NCI-H2107 (cell line): ENCODE data around the gene CEACAM8.
"Not testable (repeated sequence)": the region's sequence is repeated elsewhere in the genome, so short reads cannot be mapped to it uniquely, and the experiment has no call there.

Experiments
- DNase-seq: peaks from one replicate; lab custom pipeline; 2025; lab: John Stamatoyannopoulos, UW

CEACAM8 gene

DNA sequence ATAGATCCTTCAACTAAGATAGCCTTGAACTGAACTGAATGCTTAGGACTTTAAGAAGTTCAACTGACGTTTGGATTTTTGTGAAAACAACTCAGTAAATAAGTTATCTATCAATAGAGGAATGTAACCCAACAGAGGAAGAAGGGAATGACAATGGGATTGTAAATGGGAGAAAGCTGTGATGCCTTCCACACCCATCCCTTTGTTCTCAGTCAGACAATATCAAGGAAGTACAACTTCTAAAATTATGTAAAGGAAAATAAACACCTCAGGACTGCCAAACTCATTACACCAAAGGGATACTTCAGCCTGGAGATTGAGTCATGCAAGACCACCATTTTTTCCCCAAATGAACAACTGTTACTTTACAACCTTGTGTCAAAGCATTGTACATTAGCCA, 21.1 kb downstream of the CEACAM8 start:
- DNase-seq, result no peak

DNA sequence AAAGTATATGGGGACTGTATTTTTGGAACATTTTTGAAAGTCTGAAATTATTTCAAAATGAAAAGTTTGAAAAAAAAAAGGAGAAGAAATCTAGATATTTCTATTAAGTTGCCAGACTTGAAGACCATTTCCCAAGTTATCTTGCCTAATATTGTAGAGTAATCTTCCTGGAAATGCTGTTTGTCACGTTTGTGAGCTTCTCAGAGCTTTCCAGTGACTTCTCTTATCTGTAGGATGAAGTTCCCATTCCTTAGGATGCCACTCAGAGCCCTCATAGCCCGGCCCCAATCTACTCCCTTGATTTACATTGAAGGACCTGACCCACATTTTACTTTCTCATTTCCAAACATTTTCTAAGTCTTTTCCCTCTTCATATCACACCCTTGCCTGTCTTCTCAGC, 23.6 kb downstream of the CEACAM8 start:
- no peak for DNase-seq

DNA sequence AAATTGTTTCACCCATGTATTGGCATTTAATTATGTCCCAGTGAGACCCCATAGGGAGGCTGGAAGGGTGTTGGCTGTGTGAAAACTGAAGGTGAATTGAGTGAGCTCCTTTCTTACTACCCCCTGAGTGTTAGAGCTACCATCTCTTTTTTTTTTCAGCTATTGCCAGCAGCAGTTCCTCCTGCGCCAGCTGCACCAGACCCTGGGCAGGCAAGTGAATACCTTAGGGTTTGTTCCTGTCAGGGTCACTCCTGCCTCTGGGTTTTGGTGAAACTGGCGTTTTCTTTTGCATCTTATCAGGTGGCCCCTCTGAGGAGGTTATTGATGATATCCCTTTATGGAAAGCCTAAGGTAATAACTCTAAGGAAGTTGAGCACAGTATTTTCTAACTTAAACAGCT, 25.5 kb downstream of the CEACAM8 start:
- DNase-seq, result no peak

DNA sequence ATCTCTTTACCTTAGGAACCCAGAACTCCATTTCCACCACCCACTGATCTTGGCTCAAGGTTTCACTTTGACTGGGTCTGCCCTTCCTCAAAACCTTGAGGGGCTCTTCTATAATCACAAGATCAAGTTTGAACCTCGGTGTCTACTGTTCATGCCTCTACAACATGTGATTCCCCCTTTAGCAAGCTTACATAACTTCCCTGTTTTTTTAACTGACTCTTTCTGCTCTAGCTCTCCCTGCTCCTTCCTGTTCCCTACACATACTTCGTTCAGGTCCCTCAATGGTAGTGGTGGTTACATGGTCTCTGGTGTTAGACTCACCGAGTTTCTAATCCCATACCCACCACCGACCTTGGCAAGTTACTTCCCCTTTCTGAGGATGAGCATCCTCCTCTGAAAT, 26.7 kb downstream of the CEACAM8 start:
- DNase-seq, result no peak

DNA sequence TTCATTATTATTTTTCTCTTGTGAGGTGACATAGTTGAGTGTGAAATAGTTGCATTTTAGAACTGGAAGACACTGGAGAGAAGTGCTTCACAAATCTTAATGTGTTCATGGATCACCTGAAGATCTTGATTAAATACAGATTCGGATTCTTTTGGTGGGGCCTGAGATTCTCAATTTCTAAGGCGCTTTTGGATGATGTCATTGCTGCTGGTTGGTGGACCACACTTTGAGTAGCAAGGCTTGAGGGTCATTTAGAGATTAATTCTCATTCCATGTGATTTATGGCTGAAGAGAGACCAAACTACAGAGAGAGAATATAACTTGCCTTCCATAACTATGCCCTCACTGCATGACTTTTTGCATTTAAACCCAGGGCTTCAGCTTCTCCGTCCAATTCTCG, 27.2 kb downstream of the CEACAM8 start:
- DNase-seq, result no peak

DNA sequence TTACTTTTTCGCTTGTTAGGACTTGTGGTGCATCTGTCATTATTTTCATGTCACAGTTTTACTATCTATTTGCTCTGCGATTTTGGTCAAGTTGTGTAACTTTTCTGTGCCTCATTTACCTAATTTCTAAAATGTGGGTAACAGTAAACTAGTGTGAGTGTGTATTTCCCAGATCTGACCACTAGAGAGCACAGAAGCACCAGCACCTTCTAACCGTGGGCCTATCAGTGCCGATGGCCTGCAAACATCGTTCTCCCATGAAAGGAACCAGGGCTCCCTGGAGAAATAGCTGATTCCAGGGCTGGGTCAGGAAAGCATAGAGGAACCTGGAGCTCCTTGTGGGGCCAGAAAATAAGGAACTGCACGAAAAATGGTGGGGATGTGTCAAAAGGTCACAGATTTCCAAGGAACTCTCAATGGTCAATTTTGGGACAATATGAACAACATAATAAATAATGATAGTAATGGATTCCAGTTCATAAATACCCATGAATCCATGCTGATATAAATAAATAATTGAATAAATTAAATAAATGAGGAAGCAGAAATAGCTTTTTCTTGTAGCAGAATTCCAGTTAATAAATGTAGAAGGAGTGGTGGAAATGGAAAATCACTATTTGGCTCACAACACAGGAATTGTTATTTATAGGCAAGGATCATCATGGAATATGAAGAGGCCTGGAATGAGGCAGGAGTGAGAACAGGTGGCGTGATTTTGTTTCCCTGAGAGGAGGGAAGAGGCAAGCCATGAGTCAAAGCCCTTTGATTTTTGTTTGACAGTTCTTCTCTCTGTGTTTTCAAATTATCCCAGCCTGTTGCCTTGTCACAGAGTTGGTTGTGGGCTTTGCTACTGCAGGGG, 31.1 kb downstream of the CEACAM8 start:
- peak; percentile 8 for DNase-seq

DNA sequence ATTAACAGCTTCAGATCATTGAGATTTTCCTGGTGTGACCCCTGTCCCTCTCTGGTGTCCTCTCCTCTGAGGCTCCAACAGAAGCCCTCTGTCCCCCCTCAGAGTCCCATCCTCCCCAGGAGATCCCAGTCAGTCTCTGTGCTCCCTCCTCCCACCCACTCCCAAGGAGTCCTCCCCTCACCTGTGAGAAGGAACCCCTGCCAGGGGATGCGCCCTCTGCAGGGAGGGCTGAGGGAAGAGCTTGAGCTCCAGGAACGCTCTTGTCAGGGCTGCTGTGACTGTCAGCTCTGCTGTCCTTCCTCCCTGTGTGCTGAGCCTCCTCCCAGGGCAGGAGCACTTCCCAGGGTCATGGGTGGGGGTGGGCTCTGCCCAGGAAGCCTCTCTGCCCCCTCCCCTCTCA, 33.2 kb downstream of the CEACAM8 start:
- DNase-seq, result no peak

DNA sequence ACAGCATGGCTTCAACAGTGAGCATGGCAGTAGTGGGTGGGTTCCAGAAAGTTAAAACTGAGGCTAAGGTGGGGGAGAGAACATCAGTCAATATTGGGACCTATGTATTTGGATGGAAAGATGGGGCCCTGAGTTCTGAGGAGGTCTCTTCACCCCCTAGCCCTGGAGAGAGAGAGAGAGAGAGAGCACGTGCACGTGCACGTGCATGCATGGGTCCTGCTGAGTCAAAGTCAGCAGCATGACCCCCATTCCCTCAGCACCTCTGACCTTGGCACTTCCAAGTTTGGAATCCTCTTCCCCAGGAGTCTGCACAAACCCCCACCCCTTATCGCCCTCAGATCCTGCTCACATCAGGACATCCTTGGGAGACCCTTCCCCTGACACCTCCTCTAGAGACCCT, 34.0 kb downstream of the CEACAM8 start:
- DNase-seq, result no peak

DNA sequence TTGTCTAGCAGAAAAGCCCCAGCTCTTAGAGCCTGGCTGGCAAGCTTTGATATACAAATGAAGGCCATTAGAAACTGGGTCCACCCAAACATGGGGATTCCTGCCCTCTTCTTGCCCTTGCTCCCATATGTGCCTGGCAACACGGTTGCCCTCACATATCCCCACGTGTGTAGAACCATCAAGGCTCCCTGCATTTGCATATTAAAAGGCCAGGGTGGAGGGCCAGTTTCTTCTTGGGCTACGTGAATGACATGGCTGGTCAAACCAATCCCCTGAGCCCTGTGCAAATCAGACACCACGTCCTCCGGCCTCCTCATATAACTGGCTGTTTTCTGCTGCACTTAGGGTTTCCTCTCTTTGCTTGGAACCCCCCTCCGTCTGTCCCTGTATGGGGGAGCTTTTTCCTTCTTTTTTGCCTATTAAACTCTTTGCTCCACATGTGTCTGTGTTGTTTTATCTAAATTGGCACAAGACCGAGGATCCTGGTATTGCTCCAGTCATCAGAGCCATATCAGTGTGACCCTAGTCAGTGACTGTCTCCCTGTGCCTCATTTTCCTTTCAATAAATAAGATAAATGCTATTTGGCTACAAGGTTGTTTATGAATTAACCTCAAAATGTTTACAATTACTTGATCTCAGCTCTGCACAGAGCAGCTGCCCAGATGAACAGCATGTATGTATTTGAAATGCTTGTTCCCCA, 36.1 kb downstream of the CEACAM8 start:
- DNase-seq, result no peak

DNA sequence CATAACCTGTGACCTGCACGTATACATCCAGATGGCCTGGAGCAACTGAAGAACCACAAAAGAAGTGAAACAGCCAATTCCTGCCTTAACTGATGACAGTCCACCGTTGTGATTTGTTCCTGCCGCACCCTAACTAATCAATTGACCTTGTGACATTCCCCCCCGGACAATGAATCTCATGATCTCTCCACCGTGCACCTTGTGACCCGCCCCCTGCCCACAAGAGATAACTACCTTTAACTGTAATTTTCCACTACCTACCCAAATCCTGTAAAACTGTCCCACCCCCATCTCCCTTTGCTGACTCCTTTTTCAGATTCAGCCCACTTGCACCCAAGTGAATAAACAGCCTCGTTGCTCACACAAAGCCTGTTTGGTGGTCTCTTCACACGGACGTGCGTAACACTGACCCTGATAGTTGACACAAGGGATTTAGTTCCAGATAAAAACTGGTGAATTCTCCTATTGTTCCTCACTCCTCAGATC, 37.3 kb downstream of the CEACAM8 start:
- DNase-seq, result not testable (repeated sequence)

DNA sequence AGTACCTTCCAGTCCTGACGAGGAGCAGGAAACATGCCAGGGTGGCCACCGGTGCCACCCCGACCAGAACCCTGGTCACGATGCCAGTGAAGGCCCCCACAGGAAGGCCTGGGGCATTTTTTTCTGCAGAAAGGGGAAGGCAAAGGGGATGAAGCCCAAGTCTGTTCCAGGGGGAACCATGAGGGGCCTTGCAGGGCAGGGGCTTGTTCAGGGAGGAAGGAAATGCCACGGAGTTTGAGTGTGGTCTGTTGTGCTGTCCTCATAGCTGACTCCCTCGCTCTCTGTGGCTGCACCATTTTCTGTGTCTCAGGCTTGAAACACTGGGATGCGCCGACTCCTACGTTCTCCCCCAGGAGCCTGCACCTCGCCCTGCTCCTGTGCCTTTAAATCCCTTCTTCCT, 38.9 kb downstream of the CEACAM8 start:
- no peak for DNase-seq

DNA sequence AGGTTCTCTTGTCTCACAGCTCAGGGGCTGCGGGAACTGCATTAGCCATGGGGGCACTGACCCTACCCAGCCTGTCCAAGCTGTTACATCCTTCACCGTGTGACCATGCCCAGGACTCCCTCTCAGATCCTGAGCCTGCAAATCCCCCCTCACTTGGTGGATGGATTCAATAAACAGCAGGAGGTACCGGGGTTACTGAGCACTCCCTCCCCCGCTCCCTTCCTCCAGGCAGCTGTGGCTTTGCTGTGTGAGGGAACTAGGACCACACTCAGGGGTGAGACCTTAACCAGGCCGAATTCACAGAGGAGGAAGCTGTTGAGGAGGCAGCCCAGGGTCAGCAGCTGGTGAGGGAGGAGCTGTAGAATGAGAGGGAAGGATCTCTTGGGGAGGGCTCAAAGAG, 39.4 kb downstream of the CEACAM8 start:
- DNase-seq, result no peak

DNA sequence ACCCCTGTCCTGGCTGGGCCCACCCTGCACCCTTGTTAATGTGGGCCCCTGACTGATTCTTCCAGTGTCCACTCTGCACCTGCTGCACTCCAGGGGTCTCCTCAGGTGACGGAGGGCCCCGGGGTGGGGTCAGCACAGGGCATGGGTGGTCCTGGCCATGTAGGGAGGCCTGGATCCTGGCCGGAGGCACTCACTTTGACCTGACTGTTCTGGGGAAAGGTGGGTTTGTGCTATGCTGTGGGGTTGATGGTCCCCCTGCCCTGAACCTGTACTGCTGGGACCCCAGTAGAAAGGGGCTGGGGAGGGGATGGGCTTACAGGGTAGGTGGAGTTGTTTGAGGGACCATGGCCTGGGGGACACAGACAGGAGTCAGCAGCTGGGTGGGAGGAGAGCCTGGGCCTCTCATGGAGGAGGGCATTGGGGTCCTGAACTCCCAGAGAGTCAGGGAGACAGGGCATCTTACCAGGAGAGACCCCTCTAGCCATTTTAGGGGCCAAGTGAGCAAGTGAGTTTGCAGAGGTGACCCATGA, 40.6 kb downstream of the CEACAM8 start:
- DNase-seq, result no peak

DNA sequence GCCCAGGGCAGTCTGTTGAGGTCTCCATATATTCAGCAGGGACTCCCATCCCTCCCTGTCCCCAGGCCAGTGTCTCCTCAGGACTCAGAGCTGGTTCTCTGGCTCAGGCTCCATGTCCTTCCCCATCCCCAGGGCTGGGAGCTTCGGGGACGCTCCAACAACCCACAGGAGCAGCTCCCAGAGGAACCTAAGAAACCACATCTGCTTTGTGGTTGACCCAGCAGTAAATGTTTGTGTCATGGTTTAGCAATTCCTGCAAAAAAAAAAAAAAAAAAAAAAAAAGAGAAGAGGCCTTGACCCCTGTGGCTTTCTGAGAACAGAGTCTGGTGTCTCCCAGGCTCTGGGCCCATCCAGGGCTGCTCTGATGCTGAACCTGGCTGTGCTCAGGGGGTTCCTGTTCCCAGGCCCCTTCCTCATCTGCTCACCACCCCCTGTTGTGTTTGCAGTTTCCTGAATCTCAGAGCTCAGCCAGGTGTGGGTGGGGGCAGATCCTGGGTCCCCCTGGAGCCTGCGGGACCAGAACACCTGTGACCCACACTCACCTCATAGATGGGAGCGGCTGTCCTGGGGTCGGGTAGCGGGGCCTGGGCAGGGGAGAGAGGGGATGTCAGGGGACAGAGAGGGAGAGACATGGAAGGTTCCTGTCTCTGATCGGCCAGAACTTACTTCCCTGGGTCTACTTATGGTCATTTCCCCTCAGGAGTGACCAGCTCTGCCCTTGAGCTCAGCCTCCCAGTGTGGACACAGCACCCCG, 41.3 kb downstream of the CEACAM8 start:
- no peak for DNase-seq

DNA sequence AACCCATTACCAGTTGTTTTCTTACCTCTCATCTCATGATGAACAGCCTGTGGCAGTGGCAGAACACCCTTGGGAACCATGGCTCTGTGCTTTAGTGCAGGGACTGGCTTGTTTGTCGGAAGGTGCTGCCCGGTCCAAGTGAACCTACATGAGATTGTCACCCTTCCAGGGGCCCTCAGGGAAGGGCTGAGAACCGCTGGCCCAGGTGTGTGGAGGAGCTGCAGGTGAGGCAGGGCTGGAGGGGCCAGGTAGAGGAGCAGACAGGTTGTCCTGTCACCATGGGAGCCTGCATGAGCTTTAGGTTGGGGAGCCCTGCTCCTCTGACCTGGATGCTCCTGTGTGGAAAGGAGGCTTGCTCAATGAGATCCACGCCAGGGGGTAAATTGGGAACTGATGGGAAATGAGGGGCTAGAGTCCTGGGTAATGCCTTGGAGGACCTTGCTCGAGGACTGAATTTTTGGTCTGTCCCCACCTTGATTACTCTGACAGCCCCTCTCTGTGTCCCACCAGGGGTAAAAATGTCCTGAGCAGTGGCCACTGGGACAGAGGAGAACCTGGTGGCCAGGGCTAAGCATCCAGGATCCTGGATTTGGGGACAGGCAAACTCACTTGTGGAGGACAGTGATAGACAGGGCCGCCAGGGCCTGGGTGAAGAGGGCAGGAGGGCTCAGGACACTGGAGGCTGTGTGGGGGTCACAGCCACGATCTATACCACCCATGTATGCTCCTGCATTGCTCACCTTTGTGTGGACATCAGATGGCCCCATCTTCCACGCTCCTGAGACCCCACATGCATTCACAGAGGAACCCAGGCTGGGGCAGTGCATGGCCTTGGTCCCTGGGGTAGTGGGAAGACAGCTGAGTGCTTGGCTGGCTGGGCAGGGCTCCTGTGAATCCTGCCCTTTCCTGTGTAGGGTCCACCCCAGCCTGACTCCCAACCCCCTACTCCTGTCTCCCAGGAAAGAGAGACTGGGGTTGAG, 42.3 kb downstream of the CEACAM8 start:
- DNase-seq, result no peak

DNA sequence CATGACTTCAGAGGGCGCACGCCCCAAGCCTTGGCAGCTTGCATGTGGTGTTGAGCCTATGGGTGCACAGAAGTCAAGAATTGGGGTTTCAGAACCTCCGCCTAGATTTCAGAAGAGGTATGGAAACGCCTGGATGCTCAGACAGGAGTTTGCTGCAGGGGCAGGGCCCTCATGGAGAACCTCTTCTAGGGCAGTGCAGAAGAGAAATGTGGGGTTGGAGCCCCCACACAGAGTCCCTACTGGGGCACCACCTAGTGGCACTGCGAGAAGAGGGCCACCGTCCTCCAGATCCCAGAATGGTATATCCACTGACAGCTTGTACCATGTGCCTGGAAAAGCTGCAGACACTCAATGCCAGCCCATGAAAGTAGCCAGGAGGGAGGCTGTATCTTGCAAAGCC, 44.2 kb downstream of the CEACAM8 start:
- DNase-seq, result not testable (repeated sequence)

DNA sequence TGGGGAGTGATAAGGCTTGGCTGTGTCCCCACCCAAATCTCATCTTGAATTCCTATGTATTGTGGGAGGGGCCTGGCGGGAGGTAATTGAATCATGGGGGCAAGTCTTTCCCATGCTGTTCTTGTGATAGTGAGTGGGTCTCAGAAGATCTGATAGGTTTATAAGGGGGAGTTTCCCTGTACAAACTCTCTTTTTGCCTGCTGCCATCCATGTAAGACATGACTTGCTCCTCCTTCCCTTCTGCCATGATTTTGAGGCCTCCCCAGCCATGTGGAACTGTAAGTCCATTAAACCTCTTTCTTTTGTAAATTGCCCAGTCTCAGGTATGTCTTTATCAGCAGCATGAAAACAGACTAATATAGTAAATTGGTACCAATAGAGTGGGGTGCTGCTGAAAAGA, 45.7 kb downstream of the CEACAM8 start:
- DNase-seq, result not testable (repeated sequence)

DNA sequence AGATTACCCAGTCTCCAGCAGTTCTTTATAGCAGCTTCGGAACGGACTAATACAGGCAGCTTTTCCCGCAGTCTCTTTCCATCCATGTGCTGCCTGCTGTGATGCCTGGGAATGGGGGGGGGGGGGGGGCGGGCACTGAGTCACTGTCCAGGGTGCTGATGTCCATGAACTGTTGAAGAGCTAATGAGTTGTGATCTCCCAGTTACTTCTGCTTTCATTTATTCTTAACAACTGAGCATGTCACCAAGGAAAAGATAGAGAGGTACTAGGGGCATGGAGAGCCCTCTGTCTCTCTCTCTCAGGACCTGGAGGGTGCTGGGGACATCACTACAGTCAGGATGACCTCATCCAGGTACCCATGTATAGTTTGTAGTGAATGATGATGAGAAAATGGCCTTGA, 46.2 kb downstream of the CEACAM8 start:
- no peak for DNase-seq

DNA sequence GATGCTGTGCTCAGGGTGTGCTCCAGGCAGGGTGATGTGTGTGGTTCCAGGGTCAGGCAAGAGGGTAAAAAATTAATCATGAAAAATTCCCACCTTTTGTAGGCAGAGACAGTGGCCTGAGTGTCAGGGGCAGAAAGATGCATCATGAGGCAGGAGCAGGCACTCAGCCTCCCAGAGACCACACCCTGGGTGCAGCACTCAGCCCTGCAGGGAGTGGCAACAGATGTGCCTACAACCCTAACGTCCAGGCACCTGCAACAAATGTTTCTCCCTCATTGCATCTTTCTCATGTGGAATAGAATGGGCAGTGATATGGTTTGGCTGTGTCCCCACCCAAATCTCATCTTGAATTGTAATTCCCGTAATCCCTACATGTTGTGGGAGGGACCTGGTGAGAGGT, 46.8 kb downstream of the CEACAM8 start:
- no peak for DNase-seq

DNA sequence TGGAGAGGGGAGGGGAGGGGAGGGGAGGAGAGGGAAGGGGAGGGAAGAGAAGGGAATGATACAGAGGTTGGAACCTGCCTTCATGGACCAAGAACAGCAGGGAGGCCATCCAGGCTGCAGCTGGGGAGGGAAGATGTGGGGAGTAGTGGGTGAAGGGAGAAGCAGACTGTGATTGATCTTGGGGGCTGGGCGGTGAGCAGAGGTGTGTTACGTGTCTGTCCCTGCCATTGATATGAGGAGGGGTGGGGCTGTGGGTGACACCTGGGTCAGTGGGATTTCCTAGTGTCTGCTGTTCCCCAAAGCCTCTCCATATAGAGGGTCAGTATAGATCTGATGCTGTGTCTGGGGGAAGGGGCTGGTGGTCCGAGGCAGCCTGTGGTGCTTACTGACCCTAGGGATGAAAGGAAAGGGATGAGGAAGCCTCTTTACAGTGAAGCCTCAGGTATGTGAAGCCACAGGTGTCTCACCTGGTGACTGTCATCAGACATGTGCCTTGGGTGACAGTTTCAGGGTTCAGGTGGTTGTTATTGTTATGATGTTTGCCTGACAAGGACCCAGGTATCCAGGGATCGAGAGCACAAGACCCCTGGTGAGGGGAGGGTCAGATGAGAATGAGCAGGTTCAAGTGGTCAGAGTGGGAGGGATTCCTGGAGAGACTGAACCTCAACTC, 47.8 kb downstream of the CEACAM8 start:
- no peak for DNase-seq

DNA sequence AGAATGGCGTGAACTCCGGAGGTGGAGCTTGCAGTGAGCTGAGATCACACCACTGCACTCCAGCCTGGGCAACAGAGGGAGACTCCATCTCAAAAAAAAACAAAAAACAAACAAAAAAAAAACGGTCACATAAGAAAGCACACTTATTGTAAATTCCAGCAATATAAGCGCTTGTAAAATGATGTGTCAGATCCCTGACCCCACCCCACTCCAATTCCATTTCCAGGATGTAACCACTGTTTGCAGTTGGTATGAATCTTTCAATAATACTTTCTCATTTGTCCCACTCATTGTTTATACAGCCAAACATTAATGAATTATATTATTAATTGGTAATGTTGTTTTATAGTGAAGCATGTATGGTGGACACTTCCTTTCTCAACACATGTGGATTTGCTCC, 50.6 kb downstream of the CEACAM8 start:
- DNase-seq, result no peak
